Transverse colon (tissue), 4 donors: ENCODE measurements around the gene BMAL1. TPM values are rescaled to one million over a fixed set of nuclear protein-coding genes. Genes with fewer than 3 reads are reported as not detected.

ENCODE experiments used
- DNase-seq: peaks from one replicate; pipeline ENCODE4 v3.0.0-alpha.2; 2019
- H3K27ac ChIP-seq, 4 donors: fragments of 200-600 bp; sonication (generic); 2 replicates each; pipeline ENCODE4 v1.5.1; 2016 to 2018; ENCODE audit warnings: inconsistent platforms in 4 of 4
- H3K27me3 ChIP-seq: fragments of 200-600 bp; sonication (generic); 2 replicates; pipeline ENCODE4 v1.5.1; 2017; ENCODE audit warnings: inconsistent platforms
- H3K36me3 ChIP-seq, 4 donors: fragments of 200-600 bp; sonication (generic); 2 replicates each; pipeline ENCODE4 v1.5.1; 2017 to 2019; ENCODE audit warnings: inconsistent platforms in 4 of 4
- H3K4me1 ChIP-seq, 4 donors: fragments of 200-600 bp; sonication (generic); 2 replicates each; pipeline ENCODE4 v1.5.1; 2017 to 2020; ENCODE audit warnings: inconsistent platforms in 4 of 4
- H3K4me3 ChIP-seq, 4 donors: fragments of 200-600 bp; sonication (generic); 1 replicate in 1 of 4; 2 replicates in 3 of 4; pipeline versions ENCODE4 v1.5.1 to v1.6.1; 2017 to 2019; ENCODE audit warnings: inconsistent platforms in 4 of 4
- H3K9me3 ChIP-seq, 2 donors: fragments of 200-600 bp; sonication (generic); 2 replicates each; pipeline ENCODE4 v1.5.1; 2017 to 2019; ENCODE audit warnings: inconsistent platforms in 2 of 2
- CTCF ChIP-seq, 5 experiments: fragments of 200-600 bp in 3 of 5; fragments of 450-650 bp in 2 of 5; sonication (generic) in 3 of 5; IDR thresholded peaks; 1 replicate in 2 of 5; 2 replicates in 3 of 5; pipeline ENCODE4 v1.5.1; 2016 to 2017; ENCODE audit warnings: antibody characterized with exemption in 5 of 5, inconsistent platforms in 3 of 5, mild to moderate bottlenecking in 2 of 5, moderate library complexity in 1 of 5
- EP300 ChIP-seq: sonication (generic); formaldehyde crosslinking; IDR thresholded peaks from one replicate; pipeline ENCODE4 v1.6.1; 2017; ENCODE audit warnings: antibody characterized with exemption, low read depth
- POLR2A ChIP-seq: fragments of 450-650 bp; IDR thresholded peaks from one replicate; pipeline ENCODE4 v1.6.1; 2016; ENCODE audit warnings: antibody characterized with exemption, mild to moderate bottlenecking, moderate library complexity
- POLR2AphosphoS5 ChIP-seq, 3 donors: sonication (generic); formaldehyde crosslinking; IDR thresholded peaks; one replicate each; pipeline ENCODE4 v1.6.1; 2016; ENCODE audit warnings: antibody characterized with exemption in 3 of 3
- WGBS, 2 donors: methylation state at CpG; one replicate each; pipeline ENCODE4 v1.1.5; 2018; ENCODE audit warnings: low coverage in 1 of 2; 5-methylcytosine and 5-hydroxymethylcytosine counted together
- in situ Hi-C, 4 donors: fragments of 200-750 bp; cut with MboI; loops; one replicate each; pipeline versions ENCODE4 v1.15.0 to v1.15.1; 2017; ENCODE audit warnings: low sequenced_read_pairs in 3 of 4, low pct_ligation_motif_present in 1 of 4, low pct_unique_long_range_greater_than_20kb in 1 of 4
- intact Hi-C: fragments of 100-400 bp; cut with DNase I; formaldehyde crosslinking; loops from one replicate; pipeline ENCODE4 v1.15.1; 2023; ENCODE audit warnings: low total_unique reads
- total RNA-seq, 4 donors: library from RNA; depleted of rRNA; stranded (reverse); fragments of >200 nt; gene quantifications; one replicate each; pipeline ENCODE4 v1.1.0, GENCODE V29; 2016

BMAL1 gene
- total RNA-seq, 4 donors from 2014 or later = 20.7 to 48.6 (median 30.8) TPM

- Histone ChIP-seq H3K27ac (peak overlapping the region; percentile 91 to 97 (median 92)), H3K4me3 (peak overlapping the region; percentile 80 to 98 (median 93)), H3K27me3 (peaks cover 18% of the 10 kb centered on the region), H3K9me3 (no peaks in the 10 kb centered on the region), H3K36me3 (no peaks in the 10 kb centered on the region), H3K4me1 (peaks cover 4 to 28% (median 18%) of the 10 kb centered on the region in 4 donors)
- peak; percentile 26 for DNase-seq
- WGBS, 2 donors = 7 to 14% methylated on average over 19 to 59 of the region's 61 CpGs
- in situ Hi-C loops (no loop called here), intact Hi-C loops (no loop called here)
- TF ChIP-seq EP300 = no peak
- no peak for TF ChIP-seq POLR2A
- no peak for TF ChIP-seq POLR2AphosphoS5 (IDR thresholded peaks at IDR 0.05)
- TF ChIP-seq CTCF (IDR thresholded peaks at IDR 0.05) = no peak
Measured at GRCh38 chr11:13278609-13279486, 1.3 kb downstream of the BMAL1 start.

- intact Hi-C loops = no loop called here
- TF ChIP-seq CTCF (IDR thresholded peaks at IDR 0.05) (no peak), POLR2A (no peak), POLR2AphosphoS5 (IDR thresholded peaks at IDR 0.05) (no peak), EP300 (no peak)
- Histone ChIP-seq H3K4me1 (peaks cover 4 to 28% (median 18%) of the 10 kb centered on the region in 4 donors), H3K27me3 (peaks cover 14% of the 10 kb centered on the region), H3K9me3 (no peaks in the 10 kb centered on the region), H3K4me3 (peak overlapping the region in 1 of 4 donors; percentile 80), H3K27ac (no peak overlapping the region), H3K36me3 (no peaks in the 10 kb centered on the region)
- DNase-seq = no peak
- WGBS, 2 donors = 79 to 80% methylated on average over 3 of the region's 3 CpGs
- in situ Hi-C loops = no loop called here
Measured at GRCh38 chr11:13279487-13279834, 1.9 kb downstream of the BMAL1 start.

GRCh38 chr11:13280092-13280722 lies 2.6 kb downstream of the BMAL1 start:
- Histone ChIP-seq H3K9me3 (no peaks in the 10 kb centered on the region), H3K27ac (no peak overlapping the region), H3K36me3 (no peaks in the 10 kb centered on the region), H3K4me3 (no peak overlapping the region), H3K27me3 (peaks cover 9% of the 10 kb centered on the region), H3K4me1 (peaks cover 4 to 28% (median 18%) of the 10 kb centered on the region in 4 donors)
- no peak for DNase-seq
- 60 to 82% methylated on average over 3 of the region's 3 CpGs for WGBS, 2 donors
- no peak for TF ChIP-seq POLR2A
- TF ChIP-seq EP300 = no peak
- no peak for TF ChIP-seq CTCF (IDR thresholded peaks at IDR 0.05)
- no peak for TF ChIP-seq POLR2AphosphoS5 (IDR thresholded peaks at IDR 0.05)
- in situ Hi-C loops = no loop called here
- intact Hi-C loops = no loop called here

GRCh38 chr11:13280777-13281176 lies 3.2 kb downstream of the BMAL1 start:
- Histone ChIP-seq H3K9me3 (no peaks in the 10 kb centered on the region), H3K27me3 (peaks cover 9% of the 10 kb centered on the region), H3K36me3 (no peaks in the 10 kb centered on the region), H3K27ac (no peak overlapping the region), H3K4me1 (peaks cover 4 to 29% (median 18%) of the 10 kb centered on the region in 4 donors), H3K4me3 (no peak overlapping the region)
- no peak for TF ChIP-seq POLR2AphosphoS5 (IDR thresholded peaks at IDR 0.05)
- no peak for TF ChIP-seq POLR2A
- TF ChIP-seq CTCF (IDR thresholded peaks at IDR 0.05) = no peak
- in situ Hi-C loops = no loop called here
- WGBS, 2 donors = 64 to 81% methylated on average over 2 to 3 of the region's 3 CpGs
- intact Hi-C loops = no loop called here
- DNase-seq = no peak
